ENCODE measurements around the gene BCL11A. TPM values are rescaled to one million over a fixed set of nuclear protein-coding genes. Genes with fewer than 3 reads are reported as not detected.

Gene BCL11A
- total RNA-seq, 4 donors from 2014 or later, result 0.16 to 2.0 (median 0.41) TPM

GRCh38 chr2:60554074-60554645 is 706 bp upstream of the BCL11A start:
- TF ChIP-seq CTCF (IDR thresholded peaks at IDR 0.05; ENCODE audit: low read depth), result no peak

DNA sequence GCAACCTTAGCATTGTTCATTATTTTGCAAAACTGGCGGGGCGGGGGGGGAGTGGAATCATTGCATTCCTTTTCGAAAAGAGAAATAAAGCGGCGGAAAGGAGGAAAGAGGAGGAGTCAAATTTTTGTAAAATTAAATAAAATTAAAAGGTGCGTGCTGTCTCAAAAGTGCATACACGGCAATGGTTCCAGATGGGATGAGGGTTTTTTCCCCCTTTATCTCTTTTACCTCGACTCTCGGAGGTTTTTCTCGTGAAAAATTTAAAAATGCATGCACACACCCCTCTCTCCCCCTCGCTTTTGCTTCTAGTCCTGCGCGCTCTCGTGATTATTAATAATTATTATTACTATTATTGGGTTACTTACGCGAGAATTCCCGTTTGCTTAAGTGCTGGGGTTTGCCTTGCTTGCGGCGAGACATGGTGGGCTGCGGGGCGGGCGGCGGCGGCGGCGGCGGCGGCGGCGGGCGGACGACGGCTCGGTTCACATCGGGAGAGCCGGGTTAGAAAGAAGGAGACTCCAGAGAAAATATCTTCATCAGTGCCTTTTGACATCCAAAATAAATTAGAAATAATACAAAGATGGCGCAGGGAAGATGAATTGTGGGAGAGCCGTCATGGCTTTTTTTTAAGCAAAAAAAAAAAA is 481 bp downstream of the BCL11A start:
- TF ChIP-seq CTCF (IDR thresholded peaks at IDR 0.05; ENCODE audit: low read depth), result no peak

DNA sequence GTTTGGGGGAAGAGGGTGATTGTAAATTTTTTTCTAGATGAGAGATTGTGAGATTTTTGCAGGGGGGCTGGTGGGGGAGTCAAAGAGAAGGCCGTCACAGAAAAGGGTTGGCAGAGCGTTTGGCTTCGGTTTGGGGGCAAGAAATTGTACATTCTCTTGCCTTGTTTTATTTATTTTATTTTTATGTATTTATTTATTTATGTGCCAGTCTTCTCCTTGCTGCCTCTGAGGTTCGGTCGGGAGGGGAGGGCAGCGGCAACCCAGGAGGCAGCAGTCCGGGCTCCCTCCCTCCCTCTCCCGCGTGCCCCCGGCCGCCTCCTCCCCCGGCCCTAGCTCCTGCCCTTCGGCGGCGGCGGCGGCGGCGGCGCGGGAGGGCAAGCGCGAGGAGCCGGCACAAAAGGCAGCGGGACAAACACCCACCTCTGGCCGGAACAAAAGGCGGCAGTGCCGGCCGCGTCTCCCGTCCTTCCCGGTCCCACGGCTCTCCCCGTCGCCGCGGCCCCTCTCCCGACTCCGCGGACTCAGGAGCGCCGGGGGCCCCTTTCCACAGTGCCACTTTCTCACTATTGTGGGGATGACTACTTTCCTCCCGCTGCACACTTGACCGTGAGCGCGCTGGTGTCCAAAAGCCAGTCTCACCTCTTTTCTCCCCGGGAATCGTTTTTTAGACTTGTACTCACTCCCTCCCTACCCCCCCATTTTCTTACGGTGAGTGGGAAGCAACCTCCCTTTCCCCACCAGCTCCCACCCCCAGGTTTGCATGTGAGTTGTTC is 1.2 kb downstream of the BCL11A start:
- TF ChIP-seq CTCF (IDR thresholded peaks at IDR 0.05; ENCODE audit: low read depth), result no peak

DNA sequence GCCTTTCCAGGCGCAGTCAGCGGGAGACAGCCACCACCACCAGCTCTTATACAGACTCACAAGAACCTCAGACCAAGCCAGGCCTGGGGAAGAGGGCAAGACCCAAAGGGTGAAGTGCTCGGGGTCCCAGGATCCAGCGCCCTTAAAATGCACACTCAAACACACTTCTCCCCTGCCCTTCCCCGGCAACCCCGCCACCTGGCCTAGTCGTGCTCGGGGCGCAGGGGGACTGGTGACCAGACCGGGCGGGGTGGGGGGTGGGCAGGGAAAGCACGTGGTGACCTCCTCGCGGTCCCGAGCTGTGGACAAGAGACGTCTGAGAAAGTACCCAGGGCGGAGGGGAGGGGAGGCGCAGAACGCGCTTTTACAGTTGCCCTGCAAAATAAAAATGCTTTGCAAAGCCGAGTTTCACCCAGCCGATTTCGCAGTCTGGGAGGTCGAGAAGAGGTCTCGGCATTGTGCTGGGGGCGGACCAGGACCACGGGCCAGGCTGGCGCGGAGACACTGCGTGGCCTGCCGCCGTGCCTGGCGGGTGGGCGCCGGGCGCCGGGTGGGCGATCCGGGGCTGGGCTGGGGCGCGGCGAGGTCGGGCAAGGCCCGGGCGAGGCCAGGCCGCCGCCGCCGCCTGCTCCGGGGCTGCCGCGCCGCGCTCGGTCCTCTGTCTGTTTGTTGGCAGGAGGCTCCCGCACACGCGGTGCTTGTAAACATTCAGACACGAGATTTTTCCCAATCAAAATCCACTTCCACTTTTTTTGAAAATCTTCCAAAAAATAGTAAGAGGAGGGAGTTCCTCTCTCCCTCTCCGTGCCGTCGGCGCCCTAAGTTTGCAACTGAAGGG is 2.0 kb downstream of the BCL11A start:
- TF ChIP-seq CTCF (IDR thresholded peaks at IDR 0.05; ENCODE audit: low read depth), result no peak

DNA sequence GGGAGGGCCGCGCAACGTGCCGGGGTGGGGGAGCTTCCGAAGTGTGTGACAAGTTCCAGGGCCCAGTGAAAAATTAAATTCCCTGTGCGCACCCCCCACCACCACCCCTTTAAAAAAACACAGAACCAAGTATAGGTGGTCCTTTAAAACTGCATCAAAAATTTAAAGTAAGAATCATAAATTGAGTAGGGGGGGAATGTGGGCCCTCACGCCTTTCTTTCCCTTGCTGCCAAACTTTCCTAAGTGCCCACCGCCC is 2.5 kb downstream of the BCL11A start:
- no peak for TF ChIP-seq CTCF (IDR thresholded peaks at IDR 0.05; ENCODE audit: low read depth)

GRCh38 chr2:60550178-60550983 is 3.1 kb downstream of the BCL11A start:
- no peak for TF ChIP-seq CTCF (IDR thresholded peaks at IDR 0.05; ENCODE audit: low read depth)
